Endothelial cell of umbilical vein (primary cell): ENCODE results near the gene SLC9A1. TPM values are rescaled to one million over a fixed set of nuclear protein-coding genes. Genes with fewer than 3 reads are reported as not detected.

Source experiments
- BruUV-seq: library from RNA; stranded (reverse); fragments of 400-500 nt; replicated peaks from 2 replicates; lab custom pipeline; 2021; lab: Mats Ljungman, UMichigan
- CTCF ChIA-PET: fragments of 300-600, 350-600 bp; sonication (Branson Sonifier 250); formaldehyde crosslinking; loops from one replicate; lab custom pipeline; 2021; ENCODE audit warnings: antibody characterized with exemption, inconsistent platforms; lab: Charles Lee
- POLR2A ChIA-PET: fragments of 300-600, 350-600 bp; sonication (Branson Sonifier 250); formaldehyde crosslinking; loops from one replicate; lab custom pipeline; 2021; ENCODE audit warnings: antibody characterized with exemption, inconsistent platforms; lab: Charles Lee
- DNase-seq: peaks from one replicate; pipeline ENCODE4 v3.0.0-alpha.2; 2011; ENCODE audit warnings: low read depth, low spot score
- FAIRE-seq: peaks from 2 replicates; lab custom pipeline; 2011; peaks lifted over from hg19 to GRCh38; lab: Jason Lieb, UNC
- H2AFZ ChIP-seq: 2 replicates; pipeline ENCODE4 v1.6.0; 2012; ENCODE audit warnings: low read depth, low read length, control low read depth, inconsistent platforms
- H3K27ac ChIP-seq: 2 replicates; pipeline ENCODE4 v1.5.1; 2011; ENCODE audit warnings: low read depth, mild to moderate bottlenecking, control low read depth, low read length, moderate library complexity; ENCODE audit not compliant: insufficient read depth
- H3K27me3 ChIP-seq, 2 experiments: 2 replicates each; pipeline versions ENCODE4 v1.6.0 to v1.6.1; 2011; ENCODE audit warnings: low read length in 2 of 2, mixed read lengths in 1 of 2; ENCODE audit not compliant: control insufficient read depth in 2 of 2, insufficient read depth in 2 of 2
- H3K36me3 ChIP-seq, 2 experiments: 2 replicates in 1 of 2; 3 replicates in 1 of 2; pipeline ENCODE4 v1.5.1; 2011; ENCODE audit warnings: low read length in 2 of 2, mild to moderate bottlenecking in 1 of 2, moderate library complexity in 1 of 2; ENCODE audit not compliant: control insufficient read depth in 2 of 2, insufficient read depth in 2 of 2; ENCODE audit errors: extremely low read depth in 1 of 2
- H3K4me1 ChIP-seq: 3 replicates; pipeline ENCODE4 v1.5.1; 2011; ENCODE audit warnings: mild to moderate bottlenecking, low read length; ENCODE audit not compliant: control insufficient read depth, insufficient read depth; ENCODE audit errors: extremely low read depth
- H3K4me2 ChIP-seq: 2 replicates; pipeline ENCODE4 v1.6.1; 2011; ENCODE audit warnings: low read length, control low read depth, mixed read lengths; ENCODE audit not compliant: insufficient read depth
- H3K4me3 ChIP-seq, 3 experiments: fragments of 200-600 bp in 1 of 3; sonication (generic), shearing (Covaris generic) in 1 of 3; replicated peaks in 1 of 3; 2 replicates each; pipeline ENCODE4 v1.5.1; 2011 to 2016; ENCODE audit warnings: control low read depth in 3 of 3, low read length in 3 of 3, mild to moderate bottlenecking in 2 of 3, inconsistent platforms in 1 of 3, low read depth in 1 of 3, moderate library complexity in 1 of 3; ENCODE audit not compliant: insufficient read depth in 1 of 3
- H3K79me2 ChIP-seq: 2 replicates; pipeline ENCODE4 v1.6.0; 2012; ENCODE audit warnings: low read length, inconsistent platforms; ENCODE audit not compliant: control insufficient read depth, insufficient read depth
- H3K9ac ChIP-seq: replicated peaks from 2 replicates; pipeline ENCODE3; 2011; ENCODE audit warnings: low read length, control low read depth; ENCODE audit not compliant: insufficient read depth; ENCODE audit errors: extremely low read depth
- H3K9me1 ChIP-seq: replicated peaks from 3 replicates; pipeline ENCODE4 v1.6.0; 2011; ENCODE audit warnings: mild to moderate bottlenecking, low read length; ENCODE audit not compliant: control insufficient read depth, insufficient read depth; ENCODE audit errors: extremely low read depth
- H3K9me3 ChIP-seq: replicated peaks from 2 replicates; pipeline ENCODE4 v1.5.1; 2012; ENCODE audit warnings: low read length, inconsistent platforms; ENCODE audit not compliant: control insufficient read depth, insufficient read depth
- H4K20me1 ChIP-seq: replicated peaks from 2 replicates; pipeline ENCODE3; 2011; ENCODE audit warnings: mild to moderate bottlenecking, low read length; ENCODE audit not compliant: control insufficient read depth, insufficient read depth; ENCODE audit errors: extremely low read depth
- EZH2 ChIP-seq: IDR thresholded peaks from 2 replicates; pipeline ENCODE4 v1.6.1; 2012; ENCODE audit warnings: borderline replicate concordance, low read depth, mild to moderate bottlenecking, moderate library complexity, low read length, inconsistent platforms; ENCODE audit not compliant: severe bottlenecking
- FOS ChIP-seq: IDR thresholded peaks from 2 replicates; pipeline ENCODE4 v1.6.1; 2011; ENCODE audit warnings: mild to moderate bottlenecking, low read length, moderate library complexity, borderline replicate concordance; ENCODE audit not compliant: insufficient read depth
- GATA2 ChIP-seq: IDR thresholded peaks from 2 replicates; pipeline ENCODE4 v1.7.0; 2011; ENCODE audit warnings: low read depth, mild to moderate bottlenecking, moderate library complexity, mixed read lengths, low read length; ENCODE audit not compliant: insufficient read length, insufficient read depth
- JUN ChIP-seq: IDR thresholded peaks from 2 replicates; pipeline ENCODE4 v1.6.1; 2011; ENCODE audit warnings: borderline replicate concordance, low read depth; ENCODE audit not compliant: insufficient read length, insufficient read depth
- MAX ChIP-seq: IDR thresholded peaks from 2 replicates; pipeline ENCODE4 v1.6.1; 2011; ENCODE audit not compliant: insufficient read depth, insufficient read length
- MYC ChIP-seq: IDR thresholded peaks from one replicate; pipeline ENCODE4 v1.6.1; 2011; ENCODE audit warnings: mild to moderate bottlenecking, low read depth, low read length
- POLR2A ChIP-seq: IDR thresholded peaks from 2 replicates; pipeline ENCODE4 v1.6.1; 2012; ENCODE audit warnings: low read depth, mild to moderate bottlenecking, control low read depth, low read length
- POLR2AphosphoS5 ChIP-seq: IDR thresholded peaks from 2 replicates; pipeline ENCODE4 v1.6.1; 2012; ENCODE audit warnings: low read depth, mild to moderate bottlenecking, control low read depth, low read length, moderate library complexity; ENCODE audit not compliant: insufficient read depth
- dilution Hi-C: fragments of 300-500 bp; cut with MboI; formaldehyde crosslinking; loops from one replicate; pipeline ENCODE4 v1.15.0; 2019; ENCODE audit warnings: low sequenced_read_pairs; ENCODE audit not compliant: extremely low pct_ligation_motif_present
- intact Hi-C: fragments of 100-400 bp; cut with micrococcal nuclease; formaldehyde crosslinking; loops from one replicate; pipeline ENCODE4 v1.10.0; 2022
- polyA plus RNA-seq, 4 experiments: library from polyadenylated mRNA; depleted of rRNA in 3 of 4; stranded (reverse) in 3 of 4; unstranded in 1 of 4; fragments of >200 nt; gene quantifications; 2 replicates each; pipeline versions ENCODE4 v1.2.1 to v1.2.3, GENCODE V29; 2011 to 2012; ENCODE audit warnings: missing spikeins in 1 of 4
- total RNA-seq: library from RNA; stranded (reverse); gene quantifications from 2 replicates; pipeline ENCODE4 v1.2.3, GENCODE V29; 2021
- TF ChIP-seq, protein P1 (sequence below), 2 donors: IDR thresholded peaks; 1 replicate in 1 of 2; 2 replicates in 1 of 2; pipeline ENCODE4 v1.5.1; 2011; ENCODE audit warnings: low read length in 2 of 2, mild to moderate bottlenecking in 2 of 2, moderate library complexity in 2 of 2, control low read depth in 1 of 2, inconsistent platforms in 1 of 2, low read depth in 1 of 2; ENCODE audit not compliant: insufficient read depth in 1 of 2; ENCODE audit errors: extremely low read depth in 1 of 2

The SLC9A1 gene
- total and polyA plus RNA-seq, 2 donors (not counting 3 experiments of a cell fraction or from before 2014, with no cell fraction given), result 22.8 to 59.2 TPM

DNA sequence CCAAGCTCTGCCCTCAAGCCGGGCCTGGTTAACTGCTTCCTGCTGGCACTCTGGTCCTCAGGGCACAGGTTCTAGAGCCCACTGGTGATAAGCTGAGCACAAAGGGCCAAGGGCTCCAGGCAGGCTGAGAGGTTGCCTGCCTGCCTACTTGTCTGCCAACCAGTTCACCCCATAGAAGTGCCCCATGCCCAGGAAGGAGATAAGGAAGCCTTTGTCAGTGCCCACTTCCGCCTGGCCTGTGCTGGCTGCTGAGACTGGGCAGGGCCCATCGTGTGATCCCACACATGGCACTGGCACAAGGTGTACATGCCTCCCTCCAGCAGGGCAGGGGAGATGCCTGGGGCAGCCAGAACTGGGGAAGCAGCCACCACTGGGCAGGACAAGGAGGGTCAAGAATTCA is 24.1 kb downstream of the SLC9A1 start:
- BruUV-seq, result no TSS peak

More for the DNA sequence above, 24.1 kb downstream of the SLC9A1 start:
- dilution Hi-C loops (no loop called here), intact Hi-C loops (no loop called here)
- peaks cover 6% of the 10 kb centered on the region for H3K4me1 ChIP-seq
- no peak for DNase-seq
- H3K9me3 ChIP-seq, result no peaks in the 10 kb centered on the region
- H2AFZ ChIP-seq, result no peak overlapping the region
- no peaks in the 10 kb centered on the region for H3K36me3 ChIP-seq
- FAIRE-seq, result no peak
- CTCF ChIA-PET, result interaction anchor here (0.8 to 1.6 kb wide), 6 partner anchors 10 to 67 kb away, joined by 3 to 6 read pairs (median 4); partner anchors contain the start of gene SLC9A1
- no peak overlapping the region for H3K27ac ChIP-seq
- no peaks in the 10 kb centered on the region for H4K20me1 ChIP-seq
- H3K9me1 ChIP-seq, result no peaks in the 10 kb centered on the region
- no peak overlapping the region for H3K9ac ChIP-seq
- H3K79me2 ChIP-seq, result peaks cover 10% of the 10 kb centered on the region
- POLR2A ChIA-PET, result interaction anchor here (1.0 kb wide), 1 partner anchor 24 kb away, joined by 4 read pairs; the partner anchor contains the start of gene SLC9A1
- no peak for TF ChIP-seq POLR2AphosphoS5
- no peak for TF ChIP-seq EZH2
- no peak for TF ChIP-seq MYC
- no peak for TF ChIP-seq MAX
- TF ChIP-seq, protein P1, sequence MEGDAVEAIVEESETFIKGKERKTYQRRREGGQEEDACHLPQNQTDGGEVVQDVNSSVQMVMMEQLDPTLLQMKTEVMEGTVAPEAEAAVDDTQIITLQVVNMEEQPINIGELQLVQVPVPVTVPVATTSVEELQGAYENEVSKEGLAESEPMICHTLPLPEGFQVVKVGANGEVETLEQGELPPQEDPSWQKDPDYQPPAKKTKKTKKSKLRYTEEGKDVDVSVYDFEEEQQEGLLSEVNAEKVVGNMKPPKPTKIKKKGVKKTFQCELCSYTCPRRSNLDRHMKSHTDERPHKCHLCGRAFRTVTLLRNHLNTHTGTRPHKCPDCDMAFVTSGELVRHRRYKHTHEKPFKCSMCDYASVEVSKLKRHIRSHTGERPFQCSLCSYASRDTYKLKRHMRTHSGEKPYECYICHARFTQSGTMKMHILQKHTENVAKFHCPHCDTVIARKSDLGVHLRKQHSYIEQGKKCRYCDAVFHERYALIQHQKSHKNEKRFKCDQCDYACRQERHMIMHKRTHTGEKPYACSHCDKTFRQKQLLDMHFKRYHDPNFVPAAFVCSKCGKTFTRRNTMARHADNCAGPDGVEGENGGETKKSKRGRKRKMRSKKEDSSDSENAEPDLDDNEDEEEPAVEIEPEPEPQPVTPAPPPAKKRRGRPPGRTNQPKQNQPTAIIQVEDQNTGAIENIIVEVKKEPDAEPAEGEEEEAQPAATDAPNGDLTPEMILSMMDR (IDR thresholded peaks at IDR 0.05; ENCODE audit: extremely low read depth in 1 of 2, insufficient read depth in 1 of 2, low read depth in 1 of 2, low read length in 2 of 2), result no peak
- TF ChIP-seq POLR2A, result no peak
- no peak for TF ChIP-seq FOS
- TF ChIP-seq GATA2, result no peak
- TF ChIP-seq JUN, result no peak
- no peak overlapping the region for H3K4me2 ChIP-seq
- no peak overlapping the region for H3K4me3 ChIP-seq
- H3K27me3 ChIP-seq, result no peaks in the 10 kb centered on the region
